ENCODE data around the gene ROR2.

DNA sequence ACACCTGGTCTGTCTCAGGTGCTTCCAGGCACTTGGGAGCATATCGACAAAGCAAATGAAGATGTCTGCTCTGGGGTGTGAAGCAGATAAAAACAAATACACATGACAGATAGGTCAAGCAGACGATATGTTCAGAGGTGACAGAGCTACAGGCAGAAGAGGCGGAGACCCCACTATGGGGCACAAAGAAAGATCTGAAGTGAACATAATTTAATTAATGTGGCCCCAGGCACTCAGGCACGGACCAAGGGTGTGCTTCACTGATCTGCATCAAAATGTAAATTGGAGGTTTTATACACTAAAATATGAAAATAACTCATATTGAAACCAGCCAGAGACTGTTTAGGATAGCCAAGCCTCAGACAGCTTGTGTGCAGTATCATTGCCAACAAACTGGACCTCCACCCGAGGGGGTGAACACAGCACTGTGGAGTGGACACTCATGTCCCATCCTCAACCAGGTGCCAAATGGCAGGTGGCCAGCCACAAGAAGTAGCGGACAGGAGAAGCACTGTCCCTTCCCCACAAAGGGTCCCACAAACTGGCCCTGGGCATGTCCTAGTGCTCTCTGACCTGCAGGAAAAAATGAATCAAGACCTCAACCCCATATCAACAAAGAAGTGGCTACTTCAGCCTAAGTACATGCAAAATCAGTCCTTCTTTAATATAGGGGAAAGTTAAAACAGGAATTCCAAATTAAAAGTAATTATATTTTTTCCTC lies 29.2 kb downstream of the ROR2 start:
- TF ChIP-seq EZH2 (IDR thresholded peaks at IDR 0.05; ENCODE audit: insufficient read depth, poor library complexity, severe bottlenecking) (no peak), EZH2phosphoT487 (IDR thresholded peaks at IDR 0.05; ENCODE audit: insufficient read depth, low read depth) (no peak)

Data from GM23248 (cell line).